GM12865 (cell line): ENCODE data around the gene ODR4.
"Not testable (repeated sequence)": the region's sequence is repeated elsewhere in the genome, so short reads cannot be mapped to it uniquely, and the experiment has no call there.

Experiments
- DNase-seq: peaks from one replicate; pipeline ENCODE4 v3.0.0; 2010; ENCODE audit warnings: low read depth
- H3K4me3 ChIP-seq: 2 replicates; pipeline ENCODE4 v1.5.1; 2011; ENCODE audit warnings: mild to moderate bottlenecking, low read depth, low read length, control low read depth
- TF ChIP-seq, protein P1 (sequence below): IDR thresholded peaks from 2 replicates; pipeline ENCODE4 v1.5.1; 2011; ENCODE audit warnings: low read length, control low read depth, low read depth, inconsistent platforms; ENCODE audit not compliant: insufficient read depth; ENCODE audit errors: missing control alignments

ODR4 gene

DNA sequence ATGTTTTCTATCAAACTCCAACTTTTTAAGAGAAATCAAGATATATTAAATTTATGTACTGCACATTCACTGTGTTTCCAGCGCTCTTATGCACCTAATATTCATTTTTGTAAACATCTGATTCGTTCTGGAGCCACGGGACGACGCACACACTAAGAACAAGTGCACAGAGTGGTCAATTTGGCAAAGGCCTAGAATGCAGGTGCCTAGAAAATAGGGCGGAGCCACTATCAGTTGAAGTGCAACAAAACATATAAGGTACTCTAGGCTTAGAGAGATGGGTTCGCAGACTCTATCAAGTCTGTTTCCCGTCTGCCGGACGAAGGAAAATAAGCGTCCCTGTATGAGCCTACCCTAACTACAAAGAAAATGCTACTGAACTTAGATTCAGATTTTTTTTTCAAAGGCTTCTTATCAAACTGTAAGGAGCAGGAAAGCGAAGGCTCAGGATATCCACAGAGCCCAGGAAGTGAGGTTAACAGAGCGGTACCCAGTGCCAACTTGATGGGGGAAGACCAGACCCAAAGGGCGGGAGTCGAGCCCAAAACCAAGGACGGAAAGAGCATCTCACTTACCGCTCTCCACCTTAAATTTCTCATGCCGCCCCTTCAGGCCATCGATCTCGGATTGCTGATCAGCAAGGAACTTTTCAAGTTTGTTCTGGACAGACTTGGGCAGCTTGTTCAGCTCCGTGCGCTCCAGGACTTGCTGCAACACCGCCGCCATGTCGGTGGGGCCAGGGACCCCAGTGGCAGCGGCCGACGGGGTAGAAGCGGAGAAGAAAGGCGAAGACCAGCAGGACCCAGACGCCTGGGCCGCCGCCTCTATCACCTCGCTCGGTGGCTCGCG, 1.1 kb upstream of the ODR4 start:
- peak overlapping the region; percentile 82 for H3K4me3 ChIP-seq
- TF ChIP-seq, protein P1, sequence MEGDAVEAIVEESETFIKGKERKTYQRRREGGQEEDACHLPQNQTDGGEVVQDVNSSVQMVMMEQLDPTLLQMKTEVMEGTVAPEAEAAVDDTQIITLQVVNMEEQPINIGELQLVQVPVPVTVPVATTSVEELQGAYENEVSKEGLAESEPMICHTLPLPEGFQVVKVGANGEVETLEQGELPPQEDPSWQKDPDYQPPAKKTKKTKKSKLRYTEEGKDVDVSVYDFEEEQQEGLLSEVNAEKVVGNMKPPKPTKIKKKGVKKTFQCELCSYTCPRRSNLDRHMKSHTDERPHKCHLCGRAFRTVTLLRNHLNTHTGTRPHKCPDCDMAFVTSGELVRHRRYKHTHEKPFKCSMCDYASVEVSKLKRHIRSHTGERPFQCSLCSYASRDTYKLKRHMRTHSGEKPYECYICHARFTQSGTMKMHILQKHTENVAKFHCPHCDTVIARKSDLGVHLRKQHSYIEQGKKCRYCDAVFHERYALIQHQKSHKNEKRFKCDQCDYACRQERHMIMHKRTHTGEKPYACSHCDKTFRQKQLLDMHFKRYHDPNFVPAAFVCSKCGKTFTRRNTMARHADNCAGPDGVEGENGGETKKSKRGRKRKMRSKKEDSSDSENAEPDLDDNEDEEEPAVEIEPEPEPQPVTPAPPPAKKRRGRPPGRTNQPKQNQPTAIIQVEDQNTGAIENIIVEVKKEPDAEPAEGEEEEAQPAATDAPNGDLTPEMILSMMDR, result no peak
- DNase-seq, result peak; percentile 74

DNA sequence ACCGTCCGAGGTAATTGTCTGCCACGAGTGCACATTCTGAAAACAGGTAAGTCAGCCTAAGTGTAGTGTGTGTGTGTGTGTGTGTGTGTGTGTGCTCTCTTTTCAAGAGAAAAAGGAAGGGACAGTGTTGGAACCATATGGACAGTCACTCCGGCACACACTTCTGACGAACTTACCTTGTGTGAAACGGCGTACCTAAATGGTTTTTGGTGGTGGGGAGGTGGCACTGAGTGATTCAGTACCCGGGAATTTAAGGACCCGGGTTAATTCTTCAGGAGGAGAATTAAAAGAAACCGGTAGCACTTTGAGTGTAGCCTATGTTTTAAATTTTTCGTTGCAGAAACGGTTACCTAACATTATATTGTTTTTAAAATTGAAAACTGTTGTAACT, 286 bp downstream of the ODR4 start:
- TF ChIP-seq, protein P1, result no peak
- peak overlapping the region; percentile 82 for H3K4me3 ChIP-seq
- DNase-seq, result no peak

DNA sequence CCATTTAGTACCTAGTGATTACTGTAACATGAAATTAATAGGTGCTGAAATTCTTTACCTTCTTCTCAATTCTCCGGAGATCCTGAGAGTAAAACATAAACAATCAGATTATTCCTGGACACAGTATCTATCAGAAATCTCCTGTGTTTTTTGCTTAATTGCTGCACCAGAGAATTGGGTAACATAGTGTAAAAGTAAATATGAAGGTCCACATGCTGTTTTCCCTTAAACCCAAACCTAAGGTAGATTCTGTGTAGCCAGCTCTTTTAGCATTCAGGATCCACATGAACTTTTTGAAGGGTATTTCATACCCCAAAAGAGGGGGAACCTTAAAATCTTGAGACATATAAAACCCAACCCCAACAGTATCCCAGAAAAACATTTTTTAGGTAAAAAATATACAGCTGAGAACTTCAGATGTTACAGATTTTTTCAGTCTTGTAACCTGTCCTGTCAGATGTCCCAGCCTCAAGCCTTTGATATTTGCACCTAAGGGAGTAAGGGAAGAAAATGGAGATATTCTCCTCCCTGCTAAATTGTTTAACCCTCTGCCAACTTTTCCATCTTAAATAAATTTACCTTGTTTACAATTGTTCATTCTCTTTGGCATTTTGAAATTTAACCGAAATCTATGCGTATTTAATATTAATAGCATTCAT, 11.2 kb downstream of the ODR4 start:
- DNase-seq, result no peak
- no peak overlapping the region for H3K4me3 ChIP-seq
- TF ChIP-seq, protein P1, result no peak

DNA sequence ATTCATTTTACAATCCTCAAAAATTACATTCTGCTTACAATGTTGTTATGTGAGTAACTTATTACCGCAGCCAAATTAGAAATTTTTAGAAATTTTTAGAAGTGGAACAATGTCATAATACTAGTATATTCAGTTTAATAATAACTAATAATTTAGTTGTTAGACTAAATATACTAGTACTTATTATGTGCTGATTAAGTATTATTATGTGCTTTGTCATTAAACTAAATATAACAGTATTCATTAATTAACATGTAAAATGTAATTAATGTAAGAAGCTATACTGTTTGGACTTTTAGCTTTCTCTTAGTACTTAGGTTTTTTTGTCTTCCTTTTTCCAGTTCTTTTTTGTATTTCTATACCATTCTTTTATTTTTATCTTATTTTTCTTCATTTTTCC, 15.3 kb downstream of the ODR4 start:
- no peak overlapping the region for H3K4me3 ChIP-seq
- no peak for DNase-seq
- TF ChIP-seq, protein P1, result no peak

DNA sequence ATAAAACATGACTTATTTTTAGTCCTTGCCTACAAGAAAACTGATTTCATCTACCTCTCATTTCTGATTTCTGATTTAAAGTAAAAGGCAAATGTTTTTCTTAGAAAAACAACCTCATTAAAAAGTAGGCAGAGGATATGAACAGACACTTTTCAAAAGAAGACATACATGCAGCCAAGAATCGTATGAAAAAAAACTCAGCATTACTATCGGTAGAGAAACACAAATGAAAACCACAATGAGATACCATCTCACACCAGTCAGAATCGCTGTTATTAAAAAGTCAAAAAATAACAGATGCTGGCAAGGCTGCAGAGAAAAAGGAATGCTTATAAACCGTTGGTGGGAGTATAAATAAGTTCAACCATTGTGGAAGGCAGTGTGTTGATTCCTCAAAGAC, 16.2 kb downstream of the ODR4 start:
- TF ChIP-seq, protein P1, result no peak
- no peak overlapping the region for H3K4me3 ChIP-seq
- no peak for DNase-seq

DNA sequence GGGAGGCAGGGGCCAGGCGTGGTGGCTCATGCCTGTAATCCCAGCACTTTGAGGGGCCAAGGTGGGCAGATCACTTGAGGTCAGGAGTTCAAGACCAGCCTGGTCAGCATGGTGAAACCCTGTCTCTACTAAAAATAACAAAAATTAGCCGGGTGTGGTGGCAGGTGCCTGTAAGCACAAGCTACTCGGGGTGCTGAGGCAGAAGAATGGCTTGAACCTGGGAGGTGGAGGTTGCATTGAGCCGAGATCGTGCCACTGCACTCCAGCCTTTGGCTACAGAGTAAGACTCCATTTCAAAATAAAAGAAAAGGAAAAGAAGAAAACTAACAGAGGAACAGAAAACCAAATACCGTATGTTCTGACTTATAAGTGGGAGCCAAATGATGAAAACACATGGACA, 17.1 kb downstream of the ODR4 start:
- H3K4me3 ChIP-seq, DNase-seq: not testable (repeated sequence)

DNA sequence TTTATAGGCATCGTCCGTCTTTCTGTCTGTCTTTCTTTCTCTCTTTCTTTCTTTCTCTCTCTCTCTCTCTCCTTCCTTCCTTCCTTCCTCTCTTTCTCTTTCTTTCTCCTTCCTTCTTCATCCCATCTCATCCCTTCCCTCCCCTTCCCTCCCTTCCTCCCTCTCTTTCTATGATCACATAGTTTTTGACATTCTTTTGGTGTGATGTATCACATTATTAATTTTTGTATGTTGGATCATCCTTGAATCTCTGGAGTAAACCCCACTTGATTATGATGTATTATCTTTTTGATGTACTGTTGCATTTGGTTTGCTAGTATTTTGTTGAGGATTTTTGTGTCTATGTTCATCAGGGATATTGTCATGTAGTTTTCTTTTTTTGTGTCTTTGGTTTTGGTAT, 25.8 kb downstream of the ODR4 start:
- H3K4me3 ChIP-seq, DNase-seq: not testable (repeated sequence)

DNA sequence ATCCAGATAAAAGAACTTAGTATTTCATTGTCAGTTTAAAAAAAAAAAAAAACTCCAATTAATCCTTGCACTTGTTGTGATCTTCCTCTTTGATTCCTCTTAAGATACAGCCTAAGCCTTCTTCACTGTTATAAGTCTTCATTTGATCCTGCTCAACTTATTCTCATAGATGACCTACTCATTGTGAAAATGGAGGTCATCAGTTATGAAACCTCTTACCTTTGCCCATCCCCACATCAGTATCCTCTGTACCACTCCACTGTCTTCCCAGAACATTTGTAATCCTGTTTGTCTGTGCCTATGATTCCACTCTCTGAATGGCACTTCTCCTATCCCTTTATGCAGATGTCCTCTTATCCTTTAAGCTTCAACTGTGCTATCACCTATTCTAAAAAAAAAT, 28.0 kb downstream of the ODR4 start:
- TF ChIP-seq, protein P1, result no peak
- DNase-seq, result no peak

More for the DNA sequence above, 28.0 kb downstream of the ODR4 start:
- no peak overlapping the region for H3K4me3 ChIP-seq
